Tibial artery (tissue), 4 donors: Measurements from ENCODE around the gene NOXA1.
"Not testable (repeated sequence)": the region's sequence is repeated elsewhere in the genome, so short reads cannot be mapped to it uniquely, and the experiment has no call there.

ENCODE experiments used
- DNase-seq, 2 donors: peaks; one replicate each; pipeline ENCODE4 v3.0.0-alpha.2; 2019
- H3K27ac ChIP-seq, 2 donors: fragments of 200-600 bp; sonication (generic) in 1 of 2; 1 replicate in 1 of 2; 2 replicates in 1 of 2; pipeline ENCODE4 v1.5.1; 2018 to 2019; ENCODE audit warnings: mild to moderate bottlenecking in 1 of 2
- H3K27me3 ChIP-seq, 2 donors: fragments of 200-600 bp; sonication (generic) in 1 of 2; one replicate each; pipeline versions ENCODE4 v1.5.1 to v1.6.0; 2016 to 2019
- H3K36me3 ChIP-seq, 3 donors: fragments of 200-600 bp; sonication (generic) in 2 of 3; one replicate each; pipeline ENCODE4 v1.5.1; 2016 to 2019; ENCODE audit warnings: mild to moderate bottlenecking in 2 of 3
- H3K4me1 ChIP-seq, 4 donors: fragments of 200-600 bp; sonication (generic) in 2 of 4; 1 replicate in 3 of 4; 2 replicates in 1 of 4; pipeline ENCODE4 v1.5.1; 2016 to 2019
- H3K4me3 ChIP-seq, 2 donors: fragments of 200-600 bp; sonication (generic) in 1 of 2; 1 replicate in 1 of 2; 2 replicates in 1 of 2; pipeline ENCODE4 v1.5.1; 2018 to 2019; ENCODE audit warnings: mild to moderate bottlenecking in 2 of 2
- H3K9me3 ChIP-seq, 3 donors: fragments of 200-600 bp; sonication (generic) in 1 of 3; one replicate each; pipeline ENCODE4 v1.5.1; 2016 to 2019
- CTCF ChIP-seq, 2 experiments: fragments of 200-600 bp in 1 of 2; fragments of 450-650 bp in 1 of 2; IDR thresholded peaks; one replicate each; pipeline ENCODE4 v1.5.1; 2017 to 2019; ENCODE audit warnings: antibody characterized with exemption in 2 of 2, mild to moderate bottlenecking in 1 of 2, moderate library complexity in 1 of 2
- intact Hi-C: fragments of 100-400 bp; cut with DNase I; formaldehyde crosslinking; loops from one replicate; pipeline ENCODE4 v1.15.0; 2023; ENCODE audit warnings: low total_unique reads

Gene NOXA1

GRCh38 chr9:137448602-137448962 lies 25.4 kb downstream of the NOXA1 start:
- no peak for TF ChIP-seq CTCF (IDR thresholded peaks at IDR 0.05)
- Histone ChIP-seq H3K27ac (no peak overlapping the region), H3K9me3 (no peaks in the 10 kb centered on the region), H3K4me3 (no peak overlapping the region), H3K36me3 (peaks cover 25 to 34% (median 30%) of the 10 kb centered on the region in 3 donors), H3K4me1 (peaks cover 0 to 13% (median 6%) of the 10 kb centered on the region in 4 donors), H3K27me3 (peaks cover 0 to 18% of the 10 kb centered on the region in 2 donors)
- intact Hi-C loops = no loop called here
- no peak for DNase-seq

DNA sequence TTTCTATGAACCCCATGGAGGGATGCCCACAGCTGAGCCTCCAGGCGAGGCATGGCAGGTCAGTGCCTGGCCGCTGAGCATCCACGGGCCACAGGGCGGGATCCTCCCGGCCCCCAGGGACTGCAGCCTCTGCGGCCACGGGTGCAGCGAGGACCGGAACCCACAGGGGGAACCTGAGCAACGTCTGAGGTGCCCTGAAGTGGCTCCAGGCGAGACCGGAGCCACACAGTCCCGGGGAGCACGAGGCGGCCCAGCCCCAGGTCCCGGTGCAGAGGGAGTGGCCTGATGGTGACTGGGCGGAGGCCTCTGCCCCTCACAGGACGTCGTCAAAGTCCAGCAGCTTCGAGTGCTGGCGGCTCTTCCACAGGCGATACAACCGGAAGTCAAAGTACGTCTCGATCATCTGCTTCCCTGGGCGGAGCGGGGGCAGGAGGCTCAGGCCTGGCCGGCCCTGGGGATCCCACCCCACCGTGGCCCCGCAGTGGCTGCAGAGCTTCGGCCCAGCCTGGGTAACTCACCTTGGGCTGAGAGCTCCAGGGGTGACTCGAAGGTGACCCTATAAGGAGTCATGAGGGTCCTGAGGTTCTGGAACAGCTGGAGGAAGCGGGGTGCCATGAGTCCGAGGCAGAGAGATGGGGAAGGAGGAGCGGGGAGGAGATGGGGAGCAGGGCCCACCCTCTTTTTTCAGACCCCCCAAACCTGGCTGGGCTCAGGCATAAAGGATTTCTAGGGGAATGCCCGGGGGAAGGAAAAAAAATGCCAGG lies 26.1 kb downstream of the NOXA1 start:
- no peak for TF ChIP-seq CTCF (IDR thresholded peaks at IDR 0.05)
- Histone ChIP-seq H3K9me3 (no peaks in the 10 kb centered on the region), H3K4me3 (no peak overlapping the region), H3K27me3 (peaks cover 0 to 11% of the 10 kb centered on the region in 2 donors), H3K4me1 (peaks cover 0 to 15% (median 9%) of the 10 kb centered on the region in 4 donors), H3K36me3 (peaks cover 25 to 34% (median 30%) of the 10 kb centered on the region in 3 donors), H3K27ac (no peak overlapping the region)
- intact Hi-C loops = no loop called here
- no peak for DNase-seq

DNA sequence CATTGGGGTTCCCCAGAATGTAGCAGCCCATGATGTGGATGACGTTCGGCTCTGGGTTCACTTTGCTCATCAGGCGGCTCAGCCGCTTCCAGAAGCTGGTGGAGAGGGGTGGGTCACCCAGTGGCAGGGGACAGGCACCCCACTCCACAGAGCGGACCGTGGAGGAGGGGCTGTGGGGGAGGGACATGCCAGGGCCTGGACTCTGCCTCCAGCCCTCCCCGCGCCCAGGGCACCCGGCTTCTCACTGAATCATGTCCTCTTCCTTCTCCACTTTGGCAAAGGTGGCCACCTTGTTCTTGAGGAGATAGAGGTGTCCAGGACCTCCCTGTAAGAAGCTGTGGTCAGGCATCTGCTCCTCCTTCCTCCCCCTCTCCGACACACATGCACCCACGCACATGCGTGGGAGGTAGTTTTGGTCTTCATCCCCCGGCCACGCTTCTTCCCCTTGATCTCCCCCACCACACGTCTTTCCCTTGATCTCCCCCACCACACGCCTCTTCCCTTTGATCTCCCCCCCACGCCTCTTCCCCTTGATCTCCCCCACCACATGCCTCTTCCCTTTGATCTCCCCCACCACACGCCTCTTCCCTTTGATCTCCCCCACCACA lies 26.8 kb downstream of the NOXA1 start:
- Histone ChIP-seq H3K4me1 (peaks cover 0 to 23% (median 17%) of the 10 kb centered on the region in 4 donors), H3K9me3 (no peaks in the 10 kb centered on the region), H3K36me3 (peaks cover 25 to 39% (median 33%) of the 10 kb centered on the region in 3 donors), H3K27ac (no peak overlapping the region), H3K27me3 (peaks cover 0 to 5% of the 10 kb centered on the region in 2 donors), H3K4me3 (no peak overlapping the region)
- TF ChIP-seq CTCF (IDR thresholded peaks at IDR 0.05) = no peak
- intact Hi-C loops = no loop called here
- DNase-seq = no peak

GRCh38 chr9:137450539-137451222 lies 27.5 kb downstream of the NOXA1 start:
- Histone ChIP-seq H3K4me1 (peaks cover 0 to 25% (median 19%) of the 10 kb centered on the region in 4 donors), H3K36me3 (peaks cover 26 to 46% (median 39%) of the 10 kb centered on the region in 3 donors)
- intact Hi-C loops, H3K4me3 ChIP-seq, H3K27ac ChIP-seq, H3K9me3 ChIP-seq, H3K27me3 ChIP-seq: not testable (repeated sequence)
- peak in 1 of 2 donors; percentile 24 for DNase-seq

DNA sequence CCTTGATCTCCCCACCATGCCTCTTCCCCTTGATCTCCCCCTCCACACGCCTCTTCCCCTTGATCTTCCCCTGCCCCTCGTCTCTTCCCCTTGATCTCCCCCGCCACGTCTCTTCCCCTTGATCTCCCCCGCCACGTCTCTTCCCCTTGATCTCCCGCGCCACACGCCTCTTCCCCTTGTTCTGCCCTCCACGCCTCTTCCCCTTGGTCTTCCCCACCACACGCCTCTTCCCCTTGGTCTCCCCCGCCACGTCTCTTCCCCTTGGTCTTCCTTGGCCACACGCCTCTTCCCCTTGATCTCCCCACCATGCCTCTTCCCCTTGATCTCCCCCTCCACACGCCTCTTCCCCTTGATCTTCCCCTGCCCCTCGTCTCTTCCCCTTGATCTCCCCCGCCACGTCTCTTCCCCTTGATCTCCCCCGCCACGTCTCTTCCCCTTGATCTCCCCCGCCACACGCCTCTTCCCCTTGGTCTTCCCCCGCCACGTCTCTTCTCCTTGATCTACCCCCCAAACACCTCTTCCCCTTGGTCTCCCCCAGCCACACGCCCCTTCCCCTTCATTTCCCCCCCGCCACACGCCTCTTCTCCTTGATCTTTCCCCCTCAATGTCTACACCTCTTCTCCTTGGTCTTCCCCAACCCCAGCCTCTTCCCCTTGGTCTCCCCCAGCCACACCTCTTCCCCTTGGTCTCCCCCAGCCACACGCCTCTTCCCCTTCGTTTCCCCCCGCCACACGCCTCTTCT lies 28.2 kb downstream of the NOXA1 start:
- Histone ChIP-seq H3K4me1 (peaks cover 0 to 30% (median 26%) of the 10 kb centered on the region in 4 donors), H3K36me3 (peaks cover 30 to 52% (median 45%) of the 10 kb centered on the region in 3 donors)
- H3K27me3 ChIP-seq, intact Hi-C loops, H3K4me3 ChIP-seq, H3K27ac ChIP-seq, H3K9me3 ChIP-seq: not testable (repeated sequence)
- peak in 1 of 2 donors; percentile 46 for DNase-seq

- Histone ChIP-seq H3K9me3 (no peaks in the 10 kb centered on the region), H3K4me1 (peaks cover 0 to 37% (median 34%) of the 10 kb centered on the region in 4 donors), H3K36me3 (peaks cover 30 to 52% (median 47%) of the 10 kb centered on the region in 3 donors), H3K4me3 (no peak overlapping the region), H3K27ac (no peak overlapping the region), H3K27me3 (no peaks in the 10 kb centered on the region)
- peak in 1 of 2 donors; percentile 65 for DNase-seq
- TF ChIP-seq CTCF (IDR thresholded peaks at IDR 0.05) = no peak
- intact Hi-C loops = no loop called here
Measured at GRCh38 chr9:137452006-137452760, 29.0 kb downstream of the NOXA1 start.
